A549 (cell line): ENCODE measurements around the gene DMPK. TPM values are rescaled to one million over a fixed set of nuclear protein-coding genes. Genes with fewer than 3 reads are reported as not detected.

ENCODE experiments used
- ATAC-seq, 2 experiments: fragments of 200-7000 bp in 1 of 2; fragments of >200 bp in 1 of 2; cut with Nextera tagmentation in 1 of 2; cut with Tn5 transposase in 1 of 2; 3 replicates each; pipeline versions ENCODE4 v1.8.0 to v1.9.1; 2018 to 2020; ENCODE audit warnings: mild to moderate bottlenecking in 1 of 2, moderate library complexity in 1 of 2
- CTCF ChIA-PET: fragments of 300-600 bp; sonication (Branson Sonifier 250); formaldehyde crosslinking; extraction: SDS; loops from one replicate; lab custom pipeline; 2021; ENCODE audit warnings: antibody characterized with exemption, inconsistent platforms; lab: Yijun Ruan, JAX
- POLR2A ChIA-PET: fragments of 350-600 bp; formaldehyde crosslinking; extraction: SDS; loops from one replicate; lab custom pipeline; 2021; ENCODE audit warnings: antibody characterized with exemption, inconsistent platforms; lab: Yijun Ruan, JAX
- DNase-seq, 2 experiments: peaks; one replicate each; pipeline versions ENCODE4 v3.0.0 to v3.0.0-alpha.2; 2011 to 2016; ENCODE audit warnings: low read depth in 1 of 2, low spot score in 1 of 2
- FAIRE-seq: peaks from 2 replicates; lab custom pipeline; 2011; peaks lifted over from hg19 to GRCh38; lab: Jason Lieb, UNC
- H3K27ac ChIP-seq, 2 experiments: fragments of >200 bp; sonication (Bioruptor Twin); formaldehyde crosslinking; 3 replicates each; pipeline ENCODE4 v1.5.1; 2016 to 2017
- H3K4me1 ChIP-seq: fragments of >200 bp; sonication (Bioruptor Twin); formaldehyde crosslinking; 3 replicates; pipeline ENCODE4 v1.6.1; 2016
- H3K4me2 ChIP-seq: fragments of >200 bp; sonication (Bioruptor Twin); formaldehyde crosslinking; 3 replicates; pipeline ENCODE4 v1.6.1; 2016
- H3K4me3 ChIP-seq: fragments of >200 bp; sonication (Bioruptor Twin); formaldehyde crosslinking; 3 replicates; pipeline ENCODE4 v1.5.1; 2016
- H3K9me3 ChIP-seq: fragments of >200 bp; sonication (Bioruptor Twin); formaldehyde crosslinking; 3 replicates; pipeline ENCODE4 v1.6.1; 2016
- ATOH8 ChIP-seq: fragments of 250-450 bp; sonication (Bioruptor Pico); IDR thresholded peaks from 2 replicates; pipeline ENCODE4 v1.5.0; 2020; ENCODE audit warnings: low read depth, mild to moderate bottlenecking, moderate library complexity
- CBX8 ChIP-seq: fragments of 200-600 bp; sonication (generic); IDR thresholded peaks from 2 replicates; pipeline ENCODE4 v1.6.1; 2016
- CHD2 ChIP-seq: fragments of 150-350 bp; IDR thresholded peaks from 2 replicates; pipeline ENCODE4 v1.6.1; 2014; ENCODE audit warnings: low read length; ENCODE audit not compliant: partially characterized antibody
- CHD4 ChIP-seq: fragments of 200-600 bp; sonication (generic); IDR thresholded peaks from 2 replicates; pipeline ENCODE4 v1.6.1; 2016; ENCODE audit warnings: antibody characterized with exemption, mild to moderate bottlenecking, borderline replicate concordance
- CTCF ChIP-seq: fragments of >200 bp; sonication (Bioruptor Twin); formaldehyde crosslinking; IDR thresholded peaks from 3 replicates; pipeline ENCODE4 v1.5.1; 2016
- EHF ChIP-seq: fragments of 250-450 bp; sonication (Bioruptor Pico); IDR thresholded peaks from 2 replicates; pipeline ENCODE4 v1.5.0; 2020; ENCODE audit warnings: mild to moderate bottlenecking
- FOSB ChIP-seq: fragments of 250-450 bp; sonication (Bioruptor Pico); IDR thresholded peaks from 2 replicates; pipeline ENCODE4 v1.5.0; 2020; ENCODE audit warnings: mild to moderate bottlenecking, moderate library complexity
- FOSL2 ChIP-seq, 2 experiments: fragments of 450-650 bp in 1 of 2; fragments of >200 bp in 1 of 2; sonication (Bioruptor Twin) in 1 of 2; formaldehyde crosslinking; IDR thresholded peaks; 2 replicates each; pipeline versions ENCODE4 v1.5.0 to v1.6.1; 2016 to 2020; ENCODE audit warnings: mild to moderate bottlenecking in 1 of 2, moderate library complexity in 1 of 2
- HDAC2 ChIP-seq: fragments of 200-600 bp; sonication (generic); IDR thresholded peaks from 2 replicates; pipeline ENCODE4 v1.6.1; 2016
- HMGXB4 ChIP-seq: fragments of 250-450 bp; sonication (Bioruptor Pico); IDR thresholded peaks from 2 replicates; pipeline ENCODE4 v1.5.0; 2021; ENCODE audit warnings: mild to moderate bottlenecking, moderate library complexity, borderline replicate concordance
- HOXA7 ChIP-seq: fragments of 250-450 bp; sonication (Bioruptor Pico); IDR thresholded peaks from 2 replicates; pipeline ENCODE4 v1.5.0; 2020; ENCODE audit warnings: mild to moderate bottlenecking, moderate library complexity
- HOXB13 ChIP-seq: fragments of 250-450 bp; sonication (Bioruptor Pico); IDR thresholded peaks from 2 replicates; pipeline ENCODE4 v1.5.0; 2020; ENCODE audit warnings: low read depth, mild to moderate bottlenecking, moderate library complexity
- KDM5A ChIP-seq: fragments of 200-600 bp; sonication (generic); IDR thresholded peaks from 2 replicates; pipeline ENCODE4 v1.6.1; 2016; ENCODE audit warnings: antibody characterized with exemption, mild to moderate bottlenecking
- NFE2L2 ChIP-seq: fragments of 150-350 bp; conservative IDR thresholded peaks from 2 replicates; pipeline ENCODE4 v1.6.1; 2014; ENCODE audit warnings: low read length
- NPAS2 ChIP-seq: fragments of 250-450 bp; sonication (Bioruptor Pico); IDR thresholded peaks from 2 replicates; pipeline ENCODE4 v1.8.0; 2022; ENCODE audit warnings: mild to moderate bottlenecking, moderate library complexity, borderline replicate concordance
- REST ChIP-seq: fragments of 200-600 bp; sonication (generic); IDR thresholded peaks from 2 replicates; pipeline ENCODE4 v1.6.1; 2016; ENCODE audit warnings: antibody characterized with exemption, mild to moderate bottlenecking, moderate library complexity
- RFX5 ChIP-seq: fragments of 450-650 bp; IDR thresholded peaks from 2 replicates; pipeline ENCODE4 v1.7.1; 2014; ENCODE audit warnings: antibody characterized with exemption, mild to moderate bottlenecking, moderate library complexity
- SMC3 ChIP-seq: fragments of >200 bp; sonication (Bioruptor Twin); formaldehyde crosslinking; IDR thresholded peaks from 3 replicates; pipeline ENCODE4 v1.6.1; 2018; ENCODE audit warnings: inconsistent platforms
- USF2 ChIP-seq: fragments of 450-650 bp; IDR thresholded peaks from 2 replicates; pipeline ENCODE4 v1.6.1; 2014; ENCODE audit warnings: antibody characterized with exemption
- ZNF302 ChIP-seq: fragments of 250-450 bp; sonication (Bioruptor Pico); IDR thresholded peaks from 2 replicates; pipeline ENCODE4 v1.9.0; 2021; ENCODE audit warnings: inconsistent platforms, mild to moderate bottlenecking, moderate library complexity
- WGBS: methylation state at CpG from one replicate; pipeline ENCODE4 v1.1.6; 2017; ENCODE audit errors: missing lambda C conversion rate; 5-methylcytosine and 5-hydroxymethylcytosine counted together
- polyA plus RNA-seq, 4 experiments: library from polyadenylated mRNA; depleted of rRNA in 3 of 4; stranded (reverse); fragments of >200 nt; fragmentation: RNase III in 1 of 4; extraction: RNeasy Plus Mini Kit Qiagen cat#74134 plus additional on column Dnase treatment in 1 of 4; gene quantifications; 2 replicates in 3 of 4; 3 replicates in 1 of 4; pipeline ENCODE4 v1.2.3, GENCODE V29; 2011 to 2017

DMPK gene
- polyA plus RNA-seq, 2 of the 4 experiments (the other 2 are of a cell fraction) = 21.6 to 56.6 TPM

- H3K4me2 ChIP-seq = no peak overlapping the region
- ATAC-seq (no peak), DNase-seq (no peak)
- TF ChIP-seq ZNF302 (CRISPR knock-in tag) = no peak
- no peak for TF ChIP-seq HOXA7
- no peak for TF ChIP-seq RFX5
- TF ChIP-seq FOSL2 (IDR thresholded peaks at IDR 0.05) = no peak
- no peak for TF ChIP-seq FOSL2 (CRISPR knock-in tag; IDR thresholded peaks at IDR 0.05)
- no peak for TF ChIP-seq HOXB13 (CRISPR knock-in tag)
- TF ChIP-seq USF2 = no peak
- no peak for TF ChIP-seq KDM5A
- no peak for TF ChIP-seq NFE2L2
- no peak for TF ChIP-seq CBX8
- TF ChIP-seq NPAS2 (CRISPR knock-in tag) = no peak
- TF ChIP-seq CHD4 = no peak
- no peak for TF ChIP-seq HDAC2
- TF ChIP-seq, all 56 proteins: peak for 0
- no peak overlapping the region for H3K4me3 ChIP-seq
- POLR2A ChIA-PET = no interaction called here
- CTCF ChIA-PET = interaction anchor here (0.9 to 74.3 kb wide), 3 partner anchors 10 to 106 kb away, joined by 3 to 2204 read pairs (median 2204); partner anchors contain the start of genes DMPK, DMWD, RSPH6A and SIX5
- WGBS = 80% methylated on average over 2 of the region's 2 CpGs
- peaks cover 28% of the 10 kb centered on the region for H3K4me1 ChIP-seq
- H3K27ac ChIP-seq = no peak overlapping the region
- no peaks in the 10 kb centered on the region for H3K9me3 ChIP-seq
- FAIRE-seq = no peak
Measured at GRCh38 chr19:45794627-45795026, 12.3 kb upstream of the DMPK start.

- ChIA-PET POLR2A (interaction anchor here (0.6 to 2.8 kb wide), 3 partner anchors 9 to 24 kb away, joined by 3 to 43 read pairs (median 4); partner anchors contain the start of genes DMPK and SIX5), CTCF (interaction anchor here (0.7 to 74.3 kb wide), 4 partner anchors 9 to 723 kb away, joined by 4 to 2204 read pairs (median 1106); partner anchors contain the start of genes DMPK, DMWD, RSPH6A and SIX5)
- no peak overlapping the region for H3K4me3 ChIP-seq
- TF ChIP-seq HMGXB4 (CRISPR knock-in tag) (no peak), EHF (CRISPR knock-in tag) (no peak), REST (no peak), CHD2 (no peak), FOSB (CRISPR knock-in tag) (no peak), CTCF (no peak), HOXA7 (no peak), NFE2L2 (no peak), ATOH8 (CRISPR knock-in tag) (no peak), SMC3 (no peak)
- DNase-seq (no peak), FAIRE-seq (no peak), ATAC-seq (no peak)
- WGBS = 57% methylated on average over 6 of the region's 6 CpGs
- no peak overlapping the region for H3K27ac ChIP-seq
- no peak overlapping the region for H3K4me2 ChIP-seq
- H3K9me3 ChIP-seq = no peaks in the 10 kb centered on the region
- peaks cover 20% of the 10 kb centered on the region for H3K4me1 ChIP-seq
Measured at GRCh38 chr19:45793876-45794275, 11.6 kb upstream of the DMPK start.
